ENCODE measurements around the gene RASA3.
"Not testable (repeated sequence)": the region's sequence is repeated elsewhere in the genome, so short reads cannot be mapped to it uniquely, and the experiment has no call there.

The RASA3 gene

DNA sequence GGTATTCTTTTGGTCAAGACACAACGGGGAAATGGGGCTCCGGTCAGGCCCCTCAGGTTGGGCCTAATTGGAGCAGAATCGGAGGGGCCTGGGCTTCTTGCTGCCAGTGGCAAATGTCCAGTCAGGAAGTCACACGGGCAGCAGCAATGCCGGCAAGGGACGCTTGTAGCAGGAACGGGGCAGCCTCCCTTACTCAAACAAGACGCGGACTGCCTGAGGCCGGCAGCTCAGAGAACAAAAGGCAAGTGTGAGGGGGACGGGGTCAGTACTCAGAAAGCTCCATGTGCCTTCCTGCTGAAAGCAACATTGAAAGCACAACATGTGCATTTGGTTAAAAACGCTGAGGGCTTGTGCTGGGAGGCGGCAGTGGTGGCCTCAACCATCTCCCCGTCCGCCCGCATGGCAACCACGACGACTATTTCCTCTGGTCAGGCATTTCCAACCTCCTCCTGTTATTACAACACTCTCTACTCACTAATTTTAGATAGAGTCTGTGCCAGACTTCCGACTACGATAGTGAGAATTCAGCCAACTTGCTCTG, 20.5 kb upstream of the RASA3 start:
- TF ChIP-seq, protein P1, sequence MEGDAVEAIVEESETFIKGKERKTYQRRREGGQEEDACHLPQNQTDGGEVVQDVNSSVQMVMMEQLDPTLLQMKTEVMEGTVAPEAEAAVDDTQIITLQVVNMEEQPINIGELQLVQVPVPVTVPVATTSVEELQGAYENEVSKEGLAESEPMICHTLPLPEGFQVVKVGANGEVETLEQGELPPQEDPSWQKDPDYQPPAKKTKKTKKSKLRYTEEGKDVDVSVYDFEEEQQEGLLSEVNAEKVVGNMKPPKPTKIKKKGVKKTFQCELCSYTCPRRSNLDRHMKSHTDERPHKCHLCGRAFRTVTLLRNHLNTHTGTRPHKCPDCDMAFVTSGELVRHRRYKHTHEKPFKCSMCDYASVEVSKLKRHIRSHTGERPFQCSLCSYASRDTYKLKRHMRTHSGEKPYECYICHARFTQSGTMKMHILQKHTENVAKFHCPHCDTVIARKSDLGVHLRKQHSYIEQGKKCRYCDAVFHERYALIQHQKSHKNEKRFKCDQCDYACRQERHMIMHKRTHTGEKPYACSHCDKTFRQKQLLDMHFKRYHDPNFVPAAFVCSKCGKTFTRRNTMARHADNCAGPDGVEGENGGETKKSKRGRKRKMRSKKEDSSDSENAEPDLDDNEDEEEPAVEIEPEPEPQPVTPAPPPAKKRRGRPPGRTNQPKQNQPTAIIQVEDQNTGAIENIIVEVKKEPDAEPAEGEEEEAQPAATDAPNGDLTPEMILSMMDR (IDR thresholded peaks at IDR 0.05), result no peak
- DNase-seq, result no peak
- Mint-ChIP-seq H3K4me3 (no peak overlapping the region), H3K27ac (no peak overlapping the region), H3K36me3 (ENCODE audit: low read depth) (no peaks in the 10 kb centered on the region), H3K9me3 (no peaks in the 10 kb centered on the region), H3K4me1 (peaks cover 19% of the 10 kb centered on the region), H3K27me3 (ENCODE audit: low read depth, poor library complexity) (peaks cover 12% of the 10 kb centered on the region)

DNA sequence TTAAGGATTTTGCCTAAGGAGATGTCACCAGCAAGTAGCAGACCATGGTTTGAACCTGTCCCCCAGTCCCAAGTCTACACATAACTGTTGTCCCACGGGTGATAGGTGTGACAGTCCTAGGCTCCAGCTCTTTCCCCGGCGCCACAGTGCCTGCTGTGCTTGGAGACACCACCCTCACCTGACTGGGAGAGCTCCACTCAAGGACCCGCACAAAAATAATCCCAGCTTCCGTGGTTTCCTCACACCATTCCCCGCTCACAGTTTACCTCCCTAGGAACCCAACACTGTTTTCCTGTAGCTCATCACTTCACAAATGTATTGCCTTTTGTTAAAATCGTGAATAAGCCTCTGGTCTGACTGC, 19.8 kb upstream of the RASA3 start:
- no peak for DNase-seq
- TF ChIP-seq, protein P1 (IDR thresholded peaks at IDR 0.05), result no peak
- H3K9me3 Mint-ChIP-seq, result no peaks in the 10 kb centered on the region
- H3K4me1 Mint-ChIP-seq, result peaks cover 21% of the 10 kb centered on the region
- no peak overlapping the region for H3K27ac Mint-ChIP-seq
- peaks cover 12% of the 10 kb centered on the region for H3K27me3 Mint-ChIP-seq (ENCODE audit: low read depth, poor library complexity)
- H3K4me3 Mint-ChIP-seq, result no peak overlapping the region
- no peaks in the 10 kb centered on the region for H3K36me3 Mint-ChIP-seq (ENCODE audit: low read depth)

DNA sequence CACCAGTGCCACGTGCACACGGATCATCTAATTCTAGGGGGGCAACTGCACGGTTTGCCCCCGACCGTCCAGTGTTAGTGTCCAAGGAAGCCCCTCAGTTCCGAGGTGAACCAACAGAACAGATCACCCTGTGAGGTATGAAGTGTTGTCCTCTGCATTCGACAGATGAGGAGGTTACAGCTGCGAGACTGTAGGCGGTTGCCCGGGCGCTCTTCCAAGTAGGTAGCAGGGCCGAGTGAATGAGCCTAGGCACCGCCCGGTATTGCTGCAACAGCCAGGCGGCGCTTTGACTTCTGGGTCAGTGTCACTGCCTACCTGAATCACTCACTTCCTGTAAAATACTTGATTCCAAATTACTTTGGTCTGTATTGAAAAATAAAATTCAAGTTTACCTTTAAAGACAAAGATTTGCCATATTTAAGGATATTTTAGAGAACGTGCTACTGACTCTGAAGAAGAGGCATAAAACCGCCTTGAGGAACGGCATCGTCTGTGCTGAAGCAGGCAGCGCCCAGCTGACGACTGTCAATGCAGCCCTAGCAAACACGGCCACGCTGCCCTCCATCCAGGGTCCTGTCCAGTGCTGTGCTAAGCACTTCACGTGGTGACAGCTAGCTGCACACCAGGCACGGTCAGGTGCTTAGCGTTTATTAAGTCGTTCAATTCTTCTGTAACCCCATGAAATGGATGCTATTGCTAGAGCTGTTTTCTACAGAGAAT, 19.3 kb upstream of the RASA3 start:
- DNase-seq, result no peak
- TF ChIP-seq, protein P1 (IDR thresholded peaks at IDR 0.05), result no peak

DNA sequence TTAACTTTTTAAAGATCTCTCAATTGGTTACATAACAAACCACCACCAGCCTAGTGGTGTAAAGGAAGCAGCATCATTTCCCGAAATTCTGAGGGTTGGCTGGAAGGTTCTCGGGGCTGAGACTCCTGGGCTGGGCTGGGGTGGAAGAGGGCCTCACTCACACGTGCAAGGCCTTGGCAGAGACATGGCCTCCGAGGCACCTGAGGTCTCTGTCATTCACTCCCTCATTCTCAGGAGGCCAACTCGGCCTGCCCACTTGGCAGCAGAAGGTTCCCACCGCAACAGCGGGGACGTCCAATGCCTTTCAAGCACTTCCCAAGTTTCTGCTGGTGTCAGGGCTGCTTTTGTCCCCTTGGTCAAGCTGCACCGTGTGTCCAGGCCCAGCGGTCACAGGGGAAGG, 18.6 kb upstream of the RASA3 start:
- no peak overlapping the region for H3K27ac Mint-ChIP-seq
- TF ChIP-seq, protein P1 (IDR thresholded peaks at IDR 0.05), result no peak
- no peak for DNase-seq
- peaks cover 24% of the 10 kb centered on the region for H3K4me1 Mint-ChIP-seq
- H3K9me3 Mint-ChIP-seq, result no peaks in the 10 kb centered on the region
- no peaks in the 10 kb centered on the region for H3K36me3 Mint-ChIP-seq (ENCODE audit: low read depth)
- H3K4me3 Mint-ChIP-seq, result no peak overlapping the region
- H3K27me3 Mint-ChIP-seq (ENCODE audit: low read depth, poor library complexity), result peaks cover 7% of the 10 kb centered on the region

More for the DNA sequence above, 19.3 kb upstream of the RASA3 start:
- Mint-ChIP-seq H3K36me3 (ENCODE audit: low read depth) (no peaks in the 10 kb centered on the region), H3K27ac (no peak overlapping the region), H3K27me3 (ENCODE audit: low read depth, poor library complexity) (peaks cover 10% of the 10 kb centered on the region), H3K4me1 (peaks cover 22% of the 10 kb centered on the region), H3K4me3 (no peak overlapping the region), H3K9me3 (no peaks in the 10 kb centered on the region)

DNA sequence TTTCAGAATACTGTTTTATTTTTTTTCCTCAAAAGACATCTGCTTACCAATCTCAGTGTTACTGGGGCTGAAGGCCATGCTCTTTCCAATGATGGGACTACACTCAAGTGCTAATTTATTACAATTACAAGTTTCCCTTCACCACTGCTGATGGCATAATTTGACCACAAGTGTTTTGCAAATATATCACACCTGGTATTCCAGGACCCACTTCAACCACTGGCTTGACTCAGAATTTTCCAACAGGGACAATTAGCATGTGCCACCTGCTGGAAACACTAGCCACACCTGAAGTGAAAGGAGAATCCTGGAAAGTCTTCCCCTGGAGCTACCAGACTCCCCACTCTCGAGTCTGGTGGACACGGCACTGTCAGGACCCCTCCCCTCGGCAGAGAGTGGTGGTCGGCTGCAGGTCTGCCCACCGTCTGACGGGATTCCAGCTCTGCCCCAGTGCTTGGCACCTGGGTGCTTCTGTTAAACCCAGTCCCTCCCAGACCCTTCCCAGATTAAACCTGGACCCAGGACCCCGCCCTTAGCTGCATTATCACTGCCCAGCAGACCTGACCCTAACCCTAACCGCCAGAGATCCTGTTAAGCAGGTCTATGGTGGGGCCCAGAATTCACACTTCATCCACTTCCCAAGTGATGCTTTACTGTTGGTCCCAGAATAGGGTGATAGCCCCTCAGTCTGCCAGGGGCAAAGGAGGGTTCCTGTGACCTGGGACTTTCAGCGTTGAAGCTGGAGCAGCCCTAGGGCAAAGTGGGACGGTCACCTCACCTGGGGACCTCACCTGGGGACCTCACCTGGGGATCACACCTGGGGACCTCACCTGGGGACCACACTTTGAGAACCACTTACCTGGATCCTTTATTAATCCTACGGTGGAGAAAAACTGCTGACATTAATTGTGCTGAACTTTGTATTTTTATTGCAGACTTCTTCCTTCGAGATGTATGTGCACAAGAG, 17.6 kb upstream of the RASA3 start:
- Mint-ChIP-seq H3K9me3 (no peaks in the 10 kb centered on the region), H3K4me1 (peaks cover 34% of the 10 kb centered on the region), H3K27ac (no peak overlapping the region), H3K36me3 (ENCODE audit: low read depth) (no peaks in the 10 kb centered on the region), H3K27me3 (ENCODE audit: low read depth, poor library complexity) (peaks cover 9% of the 10 kb centered on the region), H3K4me3 (no peak overlapping the region)
- no peak for DNase-seq
- TF ChIP-seq, protein P1 (IDR thresholded peaks at IDR 0.05), result no peak

DNA sequence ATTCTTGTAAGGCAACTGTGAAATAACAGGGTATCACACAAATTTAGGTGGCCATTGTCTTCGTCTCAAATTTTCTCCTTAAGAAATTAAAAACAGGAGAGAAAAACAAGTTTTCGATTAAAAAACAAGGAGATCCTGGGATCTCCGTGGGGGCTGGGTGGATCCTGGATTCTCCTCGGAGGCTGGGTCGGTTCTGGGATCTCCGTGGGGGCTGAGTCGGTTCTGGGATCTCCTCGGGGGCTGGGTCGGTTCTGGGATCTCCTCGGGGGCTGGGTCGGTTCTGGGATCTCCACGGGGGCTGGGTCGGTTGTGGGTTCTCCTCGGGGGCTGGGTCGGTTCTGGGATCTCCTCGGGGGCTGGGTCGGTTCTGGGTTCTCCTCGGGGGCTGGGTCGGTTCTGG, 16.5 kb upstream of the RASA3 start:
- peaks cover 38% of the 10 kb centered on the region for H3K4me1 Mint-ChIP-seq
- not testable (repeated sequence) for H3K27ac Mint-ChIP-seq; H3K4me3 Mint-ChIP-seq; H3K9me3 Mint-ChIP-seq; H3K27me3 Mint-ChIP-seq (ENCODE audit: low read depth, poor library complexity); DNase-seq; H3K36me3 Mint-ChIP-seq (ENCODE audit: low read depth)
